GM12891 (cell line): ENCODE data around the gene DENND11.

Experiments
- POLR2A ChIP-seq: IDR thresholded peaks from 2 replicates; pipeline ENCODE4 v1.6.1; 2011; ENCODE audit warnings: low read depth, low read length, control low read depth
- POLR2AphosphoS5 ChIP-seq: IDR thresholded peaks from 2 replicates; pipeline ENCODE4 v1.6.1; 2011; ENCODE audit warnings: low read depth, low read length, control low read depth
- POU2F2 ChIP-seq: IDR thresholded peaks from 2 replicates; pipeline ENCODE4 v1.6.1; 2011; ENCODE audit warnings: low read depth, mild to moderate bottlenecking, control low read depth, low read length, moderate library complexity
- SPI1 ChIP-seq: IDR thresholded peaks from 2 replicates; pipeline ENCODE4 v1.6.1; 2011; ENCODE audit warnings: low read depth, low read length, control low read depth
- TAF1 ChIP-seq: IDR thresholded peaks from 2 replicates; pipeline ENCODE4 v1.6.1; 2011; ENCODE audit warnings: low read depth, low read length, control low read depth

DNA sequence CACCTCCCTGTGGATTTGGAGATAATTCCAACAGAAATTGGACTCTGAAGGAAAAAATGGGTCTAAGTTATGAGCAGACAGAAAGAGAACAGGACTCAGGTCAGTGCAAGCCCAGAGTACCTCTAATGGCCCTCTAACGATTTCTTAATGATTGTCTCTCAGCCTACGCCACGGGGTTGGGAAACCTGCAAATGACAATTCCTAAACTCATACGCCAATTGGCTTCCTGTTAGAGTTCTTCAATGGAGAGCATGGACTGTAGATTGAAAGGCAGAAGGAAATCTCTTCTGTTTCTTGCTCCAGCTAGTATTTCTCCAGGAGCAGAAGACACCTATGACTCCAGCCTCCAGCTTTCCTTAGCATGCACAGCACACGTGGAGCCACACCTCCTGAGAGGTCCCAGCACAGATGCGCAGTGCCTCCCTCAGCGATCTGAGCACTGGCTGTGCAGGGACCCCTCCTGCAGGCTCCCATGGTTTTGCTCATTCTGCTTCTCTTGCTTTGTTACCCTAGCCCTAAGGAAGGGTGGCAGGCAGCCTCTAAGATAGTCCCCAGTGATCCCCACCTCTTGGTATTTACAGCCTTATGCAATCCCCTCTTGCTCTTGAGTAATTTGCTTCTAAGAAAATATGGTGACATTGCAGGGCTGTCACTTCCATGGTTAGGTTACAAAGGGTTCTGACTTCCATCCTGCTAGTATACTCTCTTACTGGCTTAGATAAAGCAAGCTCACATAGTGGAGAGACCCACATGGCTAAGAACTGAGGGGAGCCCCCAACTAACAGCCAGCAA lies 30.1 kb downstream of the DENND11 start:
- TF ChIP-seq TAF1 (no peak), POLR2A (no peak), POLR2AphosphoS5 (no peak), SPI1 (no peak), POU2F2 (no peak)
